Natural killer cell (primary cell): ENCODE results near the gene RPA4. TPM values are rescaled to one million over a fixed set of nuclear protein-coding genes. Genes with fewer than 3 reads are reported as not detected.

ENCODE experiments used
- ATAC-seq, 3 donors: fragments of 150-1000 bp in 2 of 3; fragments of 200-7000 bp in 1 of 3; cut with Tn5 transposase; 1 replicate in 1 of 3; 2 replicates in 2 of 3; pipeline ENCODE4 v1.10.0; 2021; ENCODE audit warnings: mild to moderate bottlenecking in 2 of 3, moderate library complexity in 2 of 3
- DNase-seq, 2 donors: peaks; one replicate each; pipeline versions ENCODE4 v3.0.0 to v3.0.0-alpha.2; 2013 to 2021; ENCODE audit warnings: mixed read lengths in 1 of 2
- H3K27ac ChIP-seq: one replicate; pipeline ENCODE4 v1.5.1; 2013; ENCODE audit warnings: mild to moderate bottlenecking, low read length
- H3K27me3 ChIP-seq: one replicate; pipeline ENCODE4 v1.6.1; 2013; ENCODE audit warnings: low read length; ENCODE audit not compliant: control insufficient read depth, insufficient read depth
- H3K36me3 ChIP-seq: one replicate; pipeline ENCODE4 v1.6.1; 2013; ENCODE audit warnings: low read length; ENCODE audit not compliant: control insufficient read depth, insufficient read depth
- H3K4me1 ChIP-seq: one replicate; pipeline ENCODE4 v1.6.1; 2013; ENCODE audit warnings: low read length; ENCODE audit not compliant: control insufficient read depth, insufficient read depth
- H3K4me3 ChIP-seq: one replicate; pipeline ENCODE4 v1.5.1; 2013; ENCODE audit warnings: low read length
- H3K9me3 ChIP-seq: one replicate; pipeline ENCODE4 v1.6.1; 2013; ENCODE audit warnings: low read length; ENCODE audit not compliant: control insufficient read depth, insufficient read depth
- H3K27ac Mint-ChIP-seq, 2 donors: one replicate each; pipeline ENCODE4 v1.8.0; 2022; ENCODE audit warnings: mild to moderate bottlenecking in 2 of 2, mixed read lengths in 2 of 2, moderate library complexity in 1 of 2
- H3K27me3 Mint-ChIP-seq, 2 donors: one replicate each; pipeline ENCODE4 v1.8.0; 2022; ENCODE audit warnings: low read depth in 2 of 2, mixed read lengths in 2 of 2
- H3K36me3 Mint-ChIP-seq: one replicate; pipeline ENCODE4 v1.8.0; 2022; ENCODE audit warnings: mixed read lengths
- H3K4me1 Mint-ChIP-seq, 2 donors: one replicate each; pipeline ENCODE4 v1.8.0; 2022; ENCODE audit warnings: mixed read lengths in 2 of 2
- H3K4me3 Mint-ChIP-seq: one replicate; pipeline ENCODE4 v1.8.0; 2022; ENCODE audit warnings: mild to moderate bottlenecking, moderate library complexity, mixed read lengths
- H3K9me3 Mint-ChIP-seq, 2 donors: one replicate each; pipeline ENCODE4 v1.8.0; 2022; ENCODE audit warnings: mixed read lengths in 2 of 2
- WGBS: methylation state at CpG from one replicate; pipeline ENCODE4 v1.1.7; 2013; ENCODE audit warnings: missing lambda C conversion rate; ENCODE audit not compliant: insufficient coverage; 5-methylcytosine and 5-hydroxymethylcytosine counted together
- intact Hi-C: fragments of 100-400 bp; cut with micrococcal nuclease; formaldehyde crosslinking; loops from one replicate; pipeline ENCODE4 v1.14.2; 2022
- total RNA-seq, 4 donors: library from RNA; stranded (reverse); fragments of 120-200 nt in 1 of 4; gene quantifications; one replicate each; pipeline versions ENCODE4 v1.2.3 to v1.2.4, GENCODE V29; 2013 to 2022
- TF ChIP-seq, protein P1 (sequence below): fragments of 200-600 bp; IDR thresholded peaks from one replicate; pipeline ENCODE4 v1.8.0; 2022; ENCODE audit warnings: antibody characterized with exemption

Gene RPA4, protein sequence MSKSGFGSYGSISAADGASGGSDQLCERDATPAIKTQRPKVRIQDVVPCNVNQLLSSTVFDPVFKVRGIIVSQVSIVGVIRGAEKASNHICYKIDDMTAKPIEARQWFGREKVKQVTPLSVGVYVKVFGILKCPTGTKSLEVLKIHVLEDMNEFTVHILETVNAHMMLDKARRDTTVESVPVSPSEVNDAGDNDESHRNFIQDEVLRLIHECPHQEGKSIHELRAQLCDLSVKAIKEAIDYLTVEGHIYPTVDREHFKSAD
- total RNA-seq: 1 to 10 TPM in 2 of 3 donors, under 1 TPM in 1; 0.99 to 1.5 (median 1.3) TPM
- 3.0 TPM for total RNA-seq (2013)

DNA sequence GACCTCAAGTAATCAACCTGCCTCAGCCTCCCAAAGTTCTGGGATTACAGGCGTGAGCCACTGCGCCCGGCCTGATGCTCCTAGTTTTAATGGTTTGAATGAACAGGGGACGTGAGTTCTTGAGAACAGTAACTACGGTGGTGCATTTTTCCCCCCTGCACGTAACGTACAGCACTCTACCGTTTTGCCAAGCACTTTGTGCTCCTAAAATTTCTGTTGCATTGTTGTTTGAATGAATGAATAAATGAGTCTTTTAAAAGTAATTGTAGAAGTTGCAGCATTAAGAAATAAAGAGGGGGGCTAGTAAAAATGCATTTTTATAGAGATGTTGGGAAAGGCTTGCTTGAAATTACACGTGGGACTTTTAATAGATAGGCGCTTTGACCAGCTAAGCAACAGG lies at the start of gene RPA4:
Gene RPA4, plus strand, starts transcription at position 301 of the 400 bp plus-strand sequence. CDS start 403 bp downstream, outside the sequence.
- no peaks in the 10 kb centered on the region for H3K4me1 ChIP-seq
- no peaks in the 10 kb centered on the region for H3K9me3 Mint-ChIP-seq
- intact Hi-C loops: no loop called here
- H3K27me3 ChIP-seq: no peaks in the 10 kb centered on the region
- no peaks in the 10 kb centered on the region for H3K36me3 Mint-ChIP-seq
- no peaks in the 10 kb centered on the region for H3K27me3 Mint-ChIP-seq
- DNase-seq: no peak
- no peaks in the 10 kb centered on the region for H3K4me1 Mint-ChIP-seq
- peaks cover 3% of the 10 kb centered on the region for H3K36me3 ChIP-seq
- H3K4me3 Mint-ChIP-seq: no peak within 1 kb of the TSS
- H3K27ac ChIP-seq: no peak within 1 kb of the TSS
- H3K4me3 ChIP-seq: no peak within 1 kb of the TSS
- ATAC-seq: no peak
- no peak within 1 kb of the TSS for H3K27ac Mint-ChIP-seq
- no peaks in the 10 kb centered on the region for H3K9me3 ChIP-seq
- WGBS: over 99% methylated on average over 10 of the region's 10 CpGs
- TF ChIP-seq, protein P1, sequence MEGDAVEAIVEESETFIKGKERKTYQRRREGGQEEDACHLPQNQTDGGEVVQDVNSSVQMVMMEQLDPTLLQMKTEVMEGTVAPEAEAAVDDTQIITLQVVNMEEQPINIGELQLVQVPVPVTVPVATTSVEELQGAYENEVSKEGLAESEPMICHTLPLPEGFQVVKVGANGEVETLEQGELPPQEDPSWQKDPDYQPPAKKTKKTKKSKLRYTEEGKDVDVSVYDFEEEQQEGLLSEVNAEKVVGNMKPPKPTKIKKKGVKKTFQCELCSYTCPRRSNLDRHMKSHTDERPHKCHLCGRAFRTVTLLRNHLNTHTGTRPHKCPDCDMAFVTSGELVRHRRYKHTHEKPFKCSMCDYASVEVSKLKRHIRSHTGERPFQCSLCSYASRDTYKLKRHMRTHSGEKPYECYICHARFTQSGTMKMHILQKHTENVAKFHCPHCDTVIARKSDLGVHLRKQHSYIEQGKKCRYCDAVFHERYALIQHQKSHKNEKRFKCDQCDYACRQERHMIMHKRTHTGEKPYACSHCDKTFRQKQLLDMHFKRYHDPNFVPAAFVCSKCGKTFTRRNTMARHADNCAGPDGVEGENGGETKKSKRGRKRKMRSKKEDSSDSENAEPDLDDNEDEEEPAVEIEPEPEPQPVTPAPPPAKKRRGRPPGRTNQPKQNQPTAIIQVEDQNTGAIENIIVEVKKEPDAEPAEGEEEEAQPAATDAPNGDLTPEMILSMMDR: no peak

DNA sequence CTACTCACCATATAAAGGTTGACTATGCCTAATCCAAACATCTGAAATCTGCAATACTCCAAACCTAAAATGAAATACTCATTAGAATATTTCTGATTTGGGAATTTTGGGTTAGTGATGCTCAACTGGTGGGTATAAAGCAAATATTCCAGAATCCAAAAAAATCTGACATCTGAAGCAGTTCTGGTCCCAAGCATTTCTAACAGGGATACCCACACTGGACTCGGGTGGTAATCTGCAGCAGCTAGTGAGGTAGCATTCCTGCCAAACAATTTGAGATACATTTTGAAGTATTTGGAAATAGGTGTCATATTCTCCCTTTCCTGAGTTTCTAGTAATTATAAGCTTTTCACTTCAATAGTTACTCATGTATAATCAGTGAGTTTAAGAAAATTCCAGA lies 49.6 kb upstream of the RPA4 start:
- 100% methylated on average over 1 of the region's 1 CpG for WGBS
- no peak overlapping the region for H3K4me3 ChIP-seq
- no peaks in the 10 kb centered on the region for H3K4me1 ChIP-seq
- no peaks in the 10 kb centered on the region for H3K27me3 ChIP-seq
- H3K4me3 Mint-ChIP-seq: no peak overlapping the region
- H3K4me1 Mint-ChIP-seq: no peaks in the 10 kb centered on the region
- H3K36me3 Mint-ChIP-seq: no peaks in the 10 kb centered on the region
- H3K9me3 ChIP-seq: no peaks in the 10 kb centered on the region
- H3K9me3 Mint-ChIP-seq: no peaks in the 10 kb centered on the region
- H3K27ac ChIP-seq: no peak overlapping the region
- TF ChIP-seq, protein P1: no peak
- DNase-seq: no peak
- H3K36me3 ChIP-seq: no peaks in the 10 kb centered on the region
- no peak overlapping the region for H3K27ac Mint-ChIP-seq
- no peak for ATAC-seq
- intact Hi-C loops: no loop called here
- no peaks in the 10 kb centered on the region for H3K27me3 Mint-ChIP-seq

DNA sequence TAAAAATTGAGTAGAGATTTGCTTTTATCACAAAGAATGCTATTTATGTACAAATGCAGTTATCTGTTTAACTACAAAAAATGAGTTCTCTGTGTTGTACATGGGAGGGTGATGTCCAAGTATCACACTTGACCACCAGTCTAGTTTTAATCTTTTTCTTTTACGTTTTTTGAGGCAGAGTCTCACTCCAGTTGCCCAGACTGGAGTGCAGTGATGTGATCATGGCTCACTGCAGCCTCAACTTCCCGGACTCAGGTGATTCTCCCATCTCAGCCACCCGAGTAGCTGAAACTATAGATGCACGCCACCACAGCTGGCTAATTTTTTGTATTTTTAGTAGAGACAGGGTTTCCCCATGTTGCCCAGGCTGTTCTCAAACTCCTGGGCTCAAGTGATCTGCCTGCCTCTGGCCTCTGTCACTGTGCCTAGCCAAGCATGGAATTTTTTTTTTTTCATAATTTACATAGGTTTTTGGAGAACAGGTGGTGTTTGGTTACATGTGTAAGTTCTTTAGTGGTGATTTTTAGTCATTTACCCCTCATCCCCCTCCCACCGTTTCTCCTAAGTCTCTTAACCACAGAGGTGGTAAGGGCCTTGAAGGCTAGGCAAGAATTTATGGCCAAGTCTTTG lies 47.9 kb upstream of the RPA4 start:
- Histone ChIP-seq H3K36me3 (no peaks in the 10 kb centered on the region), H3K4me1 (no peaks in the 10 kb centered on the region), H3K9me3 (no peaks in the 10 kb centered on the region), H3K27ac (no peak overlapping the region), H3K27me3 (no peaks in the 10 kb centered on the region), H3K4me3 (no peak overlapping the region)
- no peaks in the 10 kb centered on the region for H3K9me3 Mint-ChIP-seq
- no peak overlapping the region for H3K27ac Mint-ChIP-seq
- TF ChIP-seq, protein P1: no peak
- no peaks in the 10 kb centered on the region for H3K27me3 Mint-ChIP-seq
- intact Hi-C loops: no loop called here
- ATAC-seq (no peak), DNase-seq (no peak)
- H3K36me3 Mint-ChIP-seq: no peaks in the 10 kb centered on the region
- 57% methylated on average over 4 of the region's 5 CpGs for WGBS
- no peaks in the 10 kb centered on the region for H3K4me1 Mint-ChIP-seq
- H3K4me3 Mint-ChIP-seq: no peak overlapping the region
